Effector memory CD8-positive, alpha-beta T cell (primary cell): ENCODE results near the gene GPC3.
"Not testable (repeated sequence)": the region's sequence is repeated elsewhere in the genome, so short reads cannot be mapped to it uniquely, and the experiment has no call there.

ENCODE experiments used
- ATAC-seq: fragments of 150-1000 bp; cut with Tn5 transposase; replicated peaks from 2 replicates; pipeline ENCODE4 v1.10.0; 2021; ENCODE audit warnings: mild to moderate bottlenecking, moderate library complexity
- DNase-seq, 3 experiments: peaks; one replicate each; pipeline ENCODE4 v3.0.0; 2021
- H3K27ac Mint-ChIP-seq, 2 donors: one replicate each; pipeline ENCODE4 v1.8.0; 2022; ENCODE audit warnings: mild to moderate bottlenecking in 2 of 2, mixed read lengths in 2 of 2, moderate library complexity in 2 of 2
- H3K27me3 Mint-ChIP-seq, 2 donors: one replicate each; pipeline ENCODE4 v1.8.0; 2022; ENCODE audit warnings: mixed read lengths in 2 of 2
- H3K36me3 Mint-ChIP-seq: one replicate; pipeline ENCODE4 v1.8.0; 2022; ENCODE audit warnings: mild to moderate bottlenecking, moderate library complexity, mixed read lengths; ENCODE audit not compliant: insufficient read depth
- H3K4me1 Mint-ChIP-seq, 2 donors: one replicate each; pipeline ENCODE4 v1.8.0; 2022; ENCODE audit warnings: low read depth in 2 of 2, mixed read lengths in 2 of 2
- H3K4me3 Mint-ChIP-seq, 2 donors: one replicate each; pipeline ENCODE4 v1.8.0; 2022; ENCODE audit warnings: mild to moderate bottlenecking in 2 of 2, mixed read lengths in 2 of 2, moderate library complexity in 2 of 2
- H3K9me3 Mint-ChIP-seq, 2 donors: one replicate each; pipeline ENCODE4 v1.8.0; 2022; ENCODE audit warnings: mixed read lengths in 2 of 2

GPC3 gene

GRCh38 chrX:133792198-133792953, 193.0 kb downstream of the GPC3 start:
- Mint-ChIP-seq H3K4me3 (no peak overlapping the region), H3K4me1 (peaks cover 0 to 2% of the 10 kb centered on the region in 2 donors), H3K27ac (no peak overlapping the region), H3K9me3 (no peaks in the 10 kb centered on the region), H3K27me3 (no peaks in the 10 kb centered on the region), H3K36me3 (no peaks in the 10 kb centered on the region)
- peak; percentile 35 to 47 (median 42) for DNase-seq
- ATAC-seq: peak; percentile 66

- H3K27ac Mint-ChIP-seq: no peak overlapping the region
- no peaks in the 10 kb centered on the region for H3K36me3 Mint-ChIP-seq
- peaks cover 0 to 2% of the 10 kb centered on the region in 2 donors for H3K4me1 Mint-ChIP-seq
- ATAC-seq: no peak
- H3K4me3 Mint-ChIP-seq: no peak overlapping the region
- H3K27me3 Mint-ChIP-seq: no peaks in the 10 kb centered on the region
- no peaks in the 10 kb centered on the region for H3K9me3 Mint-ChIP-seq
- DNase-seq: no peak
Observed at GRCh38 chrX:133789829-133790228, 195.6 kb downstream of the GPC3 start.

- Mint-ChIP-seq H3K9me3 (no peaks in the 10 kb centered on the region), H3K27ac (no peak overlapping the region), H3K4me3 (no peak overlapping the region), H3K36me3 (no peaks in the 10 kb centered on the region), H3K4me1 (no peaks in the 10 kb centered on the region), H3K27me3 (peaks cover 0 to 7% of the 10 kb centered on the region in 2 donors)
- ATAC-seq: no peak
- no peak for DNase-seq
Observed at GRCh38 chrX:133786382-133786781, 199.0 kb downstream of the GPC3 start.

- Mint-ChIP-seq H3K9me3 (no peaks in the 10 kb centered on the region), H3K4me3 (no peak overlapping the region), H3K27ac (no peak overlapping the region), H3K36me3 (no peaks in the 10 kb centered on the region), H3K27me3 (peaks cover 0 to 7% of the 10 kb centered on the region in 2 donors), H3K4me1 (no peaks in the 10 kb centered on the region)
- ATAC-seq (peak; percentile 22), DNase-seq (no peak)
Observed at GRCh38 chrX:133783274-133783673, 202.1 kb downstream of the GPC3 start.

- Mint-ChIP-seq H3K4me1 (no peaks in the 10 kb centered on the region), H3K27ac (no peak overlapping the region), H3K4me3 (no peak overlapping the region), H3K27me3 (peaks cover 0 to 7% of the 10 kb centered on the region in 2 donors), H3K36me3 (no peaks in the 10 kb centered on the region), H3K9me3 (no peaks in the 10 kb centered on the region)
- no peak for ATAC-seq
- no peak for DNase-seq
Observed at GRCh38 chrX:133781174-133781573, 204.2 kb downstream of the GPC3 start.

- Mint-ChIP-seq H3K27me3 (no peaks in the 10 kb centered on the region), H3K27ac (no peak overlapping the region), H3K4me1 (no peaks in the 10 kb centered on the region), H3K9me3 (no peaks in the 10 kb centered on the region), H3K4me3 (no peak overlapping the region), H3K36me3 (no peaks in the 10 kb centered on the region)
- ATAC-seq (no peak), DNase-seq (no peak)
Observed at GRCh38 chrX:133776072-133776471, 209.3 kb downstream of the GPC3 start.

- ATAC-seq (no peak), DNase-seq (no peak)
- H3K9me3 Mint-ChIP-seq: no peaks in the 10 kb centered on the region
- no peaks in the 10 kb centered on the region for H3K36me3 Mint-ChIP-seq
- no peak overlapping the region for H3K4me3 Mint-ChIP-seq
- no peaks in the 10 kb centered on the region for H3K27me3 Mint-ChIP-seq
- H3K27ac Mint-ChIP-seq: no peak overlapping the region
- H3K4me1 Mint-ChIP-seq: no peaks in the 10 kb centered on the region
Observed at GRCh38 chrX:133774807-133775206, 210.6 kb downstream of the GPC3 start.

- no peak for ATAC-seq
- Mint-ChIP-seq H3K27me3 (no peaks in the 10 kb centered on the region), H3K9me3 (no peaks in the 10 kb centered on the region), H3K36me3 (no peaks in the 10 kb centered on the region), H3K4me1 (no peaks in the 10 kb centered on the region), H3K4me3 (no peak overlapping the region), H3K27ac (no peak overlapping the region)
- DNase-seq: no peak
Observed at GRCh38 chrX:133771086-133771646, 214.2 kb downstream of the GPC3 start.

GRCh38 chrX:133762976-133763548, 222.3 kb downstream of the GPC3 start:
- H3K27ac Mint-ChIP-seq, DNase-seq, H3K27me3 Mint-ChIP-seq, H3K4me3 Mint-ChIP-seq, H3K36me3 Mint-ChIP-seq, H3K9me3 Mint-ChIP-seq, ATAC-seq, H3K4me1 Mint-ChIP-seq: not testable (repeated sequence)

- Mint-ChIP-seq H3K4me1 (no peaks in the 10 kb centered on the region), H3K27me3 (no peaks in the 10 kb centered on the region), H3K36me3 (no peaks in the 10 kb centered on the region), H3K9me3 (no peaks in the 10 kb centered on the region), H3K27ac (no peak overlapping the region), H3K4me3 (no peak overlapping the region)
- ATAC-seq (no peak), DNase-seq (no peak)
Observed at GRCh38 chrX:133754657-133755056, 230.7 kb downstream of the GPC3 start.

GRCh38 chrX:133749951-133750350, 235.4 kb downstream of the GPC3 start:
- H3K4me3 Mint-ChIP-seq: no peak overlapping the region
- no peaks in the 10 kb centered on the region for H3K9me3 Mint-ChIP-seq
- H3K27ac Mint-ChIP-seq: no peak overlapping the region
- no peaks in the 10 kb centered on the region for H3K36me3 Mint-ChIP-seq
- no peaks in the 10 kb centered on the region for H3K4me1 Mint-ChIP-seq
- ATAC-seq: no peak
- H3K27me3 Mint-ChIP-seq: no peaks in the 10 kb centered on the region
- DNase-seq: no peak

GRCh38 chrX:133749370-133749769, 236.0 kb downstream of the GPC3 start:
- H3K4me1 Mint-ChIP-seq: no peaks in the 10 kb centered on the region
- H3K27ac Mint-ChIP-seq: no peak overlapping the region
- no peak overlapping the region for H3K4me3 Mint-ChIP-seq
- no peaks in the 10 kb centered on the region for H3K27me3 Mint-ChIP-seq
- no peak for ATAC-seq
- H3K9me3 Mint-ChIP-seq: no peaks in the 10 kb centered on the region
- H3K36me3 Mint-ChIP-seq: no peaks in the 10 kb centered on the region
- DNase-seq: no peak

GRCh38 chrX:133747196-133747595, 238.2 kb downstream of the GPC3 start:
- Mint-ChIP-seq H3K36me3 (no peaks in the 10 kb centered on the region), H3K27me3 (no peaks in the 10 kb centered on the region), H3K4me3 (no peak overlapping the region), H3K9me3 (no peaks in the 10 kb centered on the region), H3K27ac (no peak overlapping the region), H3K4me1 (no peaks in the 10 kb centered on the region)
- DNase-seq: no peak
- ATAC-seq: no peak

- Mint-ChIP-seq H3K9me3 (no peaks in the 10 kb centered on the region), H3K27me3 (peaks cover 0 to 6% of the 10 kb centered on the region in 2 donors), H3K4me3 (no peak overlapping the region), H3K4me1 (no peaks in the 10 kb centered on the region), H3K27ac (no peak overlapping the region), H3K36me3 (no peaks in the 10 kb centered on the region)
- ATAC-seq: no peak
- no peak for DNase-seq
Observed at GRCh38 chrX:133746593-133746992, 238.8 kb downstream of the GPC3 start.
